ENCODE results near the gene USP25. TPM values are rescaled to one million over a fixed set of nuclear protein-coding genes. Genes with fewer than 3 reads are reported as not detected.

The USP25 gene
- total and polyA plus RNA-seq, 2 experiments from 2014 or later, result 23.5 to 39.0 TPM

DNA sequence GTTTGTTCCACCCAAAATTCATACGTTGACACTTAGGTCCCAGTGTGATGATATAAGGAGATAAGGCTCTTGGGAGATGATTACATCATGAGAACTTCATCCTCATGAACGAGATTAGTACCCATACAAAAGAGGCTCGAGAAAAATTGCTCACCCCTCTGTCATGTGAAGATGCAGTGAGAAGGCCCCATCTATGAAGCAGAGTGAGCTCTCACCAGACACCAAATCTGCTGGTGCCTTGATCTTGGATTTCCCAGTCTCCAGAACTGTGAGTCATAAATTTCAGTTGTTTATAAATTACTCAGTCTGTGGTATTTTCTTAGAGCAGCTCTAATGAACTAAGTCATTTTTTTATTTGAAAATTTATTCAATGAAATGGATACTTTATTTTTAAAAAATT lies 42.6 kb upstream of the USP25 start:
- Histone ChIP-seq H3K27me3 (no peaks in the 10 kb centered on the region), H3K9me3 (ENCODE audit: low read depth) (no peaks in the 10 kb centered on the region), H3K4me1 (ENCODE audit: low read depth) (no peaks in the 10 kb centered on the region), H3K36me3 (no peaks in the 10 kb centered on the region), H3K27ac (no peak overlapping the region), H3K4me3 (no peak overlapping the region)
- TF ChIP-seq, protein P1, sequence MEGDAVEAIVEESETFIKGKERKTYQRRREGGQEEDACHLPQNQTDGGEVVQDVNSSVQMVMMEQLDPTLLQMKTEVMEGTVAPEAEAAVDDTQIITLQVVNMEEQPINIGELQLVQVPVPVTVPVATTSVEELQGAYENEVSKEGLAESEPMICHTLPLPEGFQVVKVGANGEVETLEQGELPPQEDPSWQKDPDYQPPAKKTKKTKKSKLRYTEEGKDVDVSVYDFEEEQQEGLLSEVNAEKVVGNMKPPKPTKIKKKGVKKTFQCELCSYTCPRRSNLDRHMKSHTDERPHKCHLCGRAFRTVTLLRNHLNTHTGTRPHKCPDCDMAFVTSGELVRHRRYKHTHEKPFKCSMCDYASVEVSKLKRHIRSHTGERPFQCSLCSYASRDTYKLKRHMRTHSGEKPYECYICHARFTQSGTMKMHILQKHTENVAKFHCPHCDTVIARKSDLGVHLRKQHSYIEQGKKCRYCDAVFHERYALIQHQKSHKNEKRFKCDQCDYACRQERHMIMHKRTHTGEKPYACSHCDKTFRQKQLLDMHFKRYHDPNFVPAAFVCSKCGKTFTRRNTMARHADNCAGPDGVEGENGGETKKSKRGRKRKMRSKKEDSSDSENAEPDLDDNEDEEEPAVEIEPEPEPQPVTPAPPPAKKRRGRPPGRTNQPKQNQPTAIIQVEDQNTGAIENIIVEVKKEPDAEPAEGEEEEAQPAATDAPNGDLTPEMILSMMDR (IDR thresholded peaks at IDR 0.05; ENCODE audit: low read depth, low read length), result no peak
- DNase-seq (ENCODE audit: low read depth in 1 of 2, low spot score in 1 of 2), result no peak

DNA sequence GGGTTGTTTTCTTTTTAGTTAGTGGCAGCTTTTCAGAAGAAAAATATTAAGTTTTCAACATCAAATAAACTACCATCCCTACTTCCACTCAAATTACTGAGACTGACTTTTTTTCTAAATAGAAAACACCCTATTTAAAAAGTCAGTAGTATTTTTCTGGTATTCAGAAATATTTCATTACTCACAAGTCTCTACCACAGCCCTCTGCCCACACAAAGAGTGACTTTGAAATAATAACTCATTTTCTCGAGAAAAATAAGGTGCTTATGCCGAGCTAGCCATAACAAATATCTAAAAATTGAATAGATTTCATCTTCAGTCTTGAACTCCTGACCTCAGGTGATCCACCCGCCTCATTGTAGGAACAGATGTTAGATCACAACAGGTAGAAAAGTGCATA lies 41.8 kb upstream of the USP25 start:
- Histone ChIP-seq H3K4me1 (ENCODE audit: low read depth) (no peaks in the 10 kb centered on the region), H3K4me3 (no peak overlapping the region), H3K27ac (no peak overlapping the region), H3K36me3 (no peaks in the 10 kb centered on the region), H3K27me3 (no peaks in the 10 kb centered on the region), H3K9me3 (ENCODE audit: low read depth) (no peaks in the 10 kb centered on the region)
- no peak for DNase-seq (ENCODE audit: low read depth in 1 of 2, low spot score in 1 of 2)
- TF ChIP-seq, protein P1 (IDR thresholded peaks at IDR 0.05; ENCODE audit: low read depth, low read length), result no peak

DNA sequence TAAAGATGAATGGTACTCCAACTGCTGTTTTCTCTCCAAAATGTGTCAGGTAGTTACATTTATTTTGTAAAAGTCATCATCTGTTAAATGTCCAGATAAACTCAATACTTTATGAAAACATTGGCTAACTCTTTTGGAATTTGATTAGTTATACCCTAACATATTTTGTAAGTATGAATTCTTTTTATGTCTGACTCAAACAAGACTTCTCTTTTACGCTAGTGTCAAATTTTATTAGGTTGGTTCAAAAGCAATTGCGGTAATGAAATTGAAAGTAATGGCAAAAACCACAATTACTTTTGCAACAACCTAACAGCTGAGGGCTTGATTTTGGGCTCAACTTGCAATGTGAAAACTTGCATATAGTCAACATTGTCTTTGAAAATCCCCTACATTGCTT lies 41.0 kb upstream of the USP25 start:
- H3K27ac ChIP-seq, result no peak overlapping the region
- TF ChIP-seq, protein P1 (IDR thresholded peaks at IDR 0.05; ENCODE audit: low read depth, low read length), result no peak
- no peaks in the 10 kb centered on the region for H3K4me1 ChIP-seq (ENCODE audit: low read depth)
- no peaks in the 10 kb centered on the region for H3K27me3 ChIP-seq
- H3K36me3 ChIP-seq, result no peaks in the 10 kb centered on the region
- no peak overlapping the region for H3K4me3 ChIP-seq
- DNase-seq (ENCODE audit: low read depth in 1 of 2, low spot score in 1 of 2), result no peak
- no peaks in the 10 kb centered on the region for H3K9me3 ChIP-seq (ENCODE audit: low read depth)

DNA sequence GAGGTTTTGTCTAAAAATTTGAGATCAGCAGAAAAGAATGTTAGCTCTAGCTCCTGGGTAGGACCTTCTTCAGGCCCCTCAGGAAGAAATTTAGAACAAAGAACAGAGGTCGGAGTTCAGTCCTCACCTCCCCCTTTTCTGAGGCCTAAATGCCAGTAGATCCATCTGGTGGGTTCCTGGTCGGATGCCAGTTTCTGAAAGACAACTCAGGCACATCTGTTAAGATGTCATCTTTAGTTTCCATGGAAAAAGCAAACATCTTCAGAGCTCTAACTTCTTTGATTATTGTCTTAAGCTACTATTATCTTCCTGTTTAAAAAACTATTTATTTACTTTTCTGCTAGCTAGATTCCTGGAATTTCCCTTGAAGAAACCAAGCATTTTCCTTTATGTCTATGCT lies 37.1 kb upstream of the USP25 start:
- Histone ChIP-seq H3K4me1 (ENCODE audit: low read depth) (no peaks in the 10 kb centered on the region), H3K27ac (no peak overlapping the region), H3K4me3 (no peak overlapping the region), H3K36me3 (no peaks in the 10 kb centered on the region), H3K27me3 (no peaks in the 10 kb centered on the region), H3K9me3 (ENCODE audit: low read depth) (no peaks in the 10 kb centered on the region)
- no peak for DNase-seq (ENCODE audit: low read depth in 1 of 2, low spot score in 1 of 2)
- TF ChIP-seq, protein P1 (IDR thresholded peaks at IDR 0.05; ENCODE audit: low read depth, low read length), result no peak

DNA sequence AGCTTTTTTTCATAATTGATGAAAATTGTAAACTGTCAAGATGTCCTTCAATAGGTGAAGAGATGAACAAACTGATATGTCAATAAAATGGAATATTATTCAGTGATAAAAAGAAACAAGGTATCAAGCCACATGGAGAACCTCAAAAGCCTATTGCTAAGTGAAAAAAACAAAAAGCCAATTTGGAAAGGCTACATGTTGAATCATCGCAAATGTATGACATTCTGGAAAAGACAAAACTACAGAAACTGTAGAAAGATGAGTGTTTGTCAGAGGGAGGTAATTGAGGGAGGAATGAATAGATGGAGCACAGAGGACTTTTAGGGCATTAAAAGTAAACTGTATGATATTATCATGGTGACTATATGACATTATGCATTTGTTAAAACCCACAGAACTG lies 34.5 kb upstream of the USP25 start:
- TF ChIP-seq, protein P1 (IDR thresholded peaks at IDR 0.05; ENCODE audit: low read depth, low read length), result no peak
- H3K4me1 ChIP-seq (ENCODE audit: low read depth), result no peaks in the 10 kb centered on the region
- no peaks in the 10 kb centered on the region for H3K9me3 ChIP-seq (ENCODE audit: low read depth)
- no peaks in the 10 kb centered on the region for H3K36me3 ChIP-seq
- H3K4me3 ChIP-seq, result no peak overlapping the region
- DNase-seq (ENCODE audit: low read depth in 1 of 2, low spot score in 1 of 2), result no peak
- H3K27me3 ChIP-seq, result no peaks in the 10 kb centered on the region
- H3K27ac ChIP-seq, result no peak overlapping the region

DNA sequence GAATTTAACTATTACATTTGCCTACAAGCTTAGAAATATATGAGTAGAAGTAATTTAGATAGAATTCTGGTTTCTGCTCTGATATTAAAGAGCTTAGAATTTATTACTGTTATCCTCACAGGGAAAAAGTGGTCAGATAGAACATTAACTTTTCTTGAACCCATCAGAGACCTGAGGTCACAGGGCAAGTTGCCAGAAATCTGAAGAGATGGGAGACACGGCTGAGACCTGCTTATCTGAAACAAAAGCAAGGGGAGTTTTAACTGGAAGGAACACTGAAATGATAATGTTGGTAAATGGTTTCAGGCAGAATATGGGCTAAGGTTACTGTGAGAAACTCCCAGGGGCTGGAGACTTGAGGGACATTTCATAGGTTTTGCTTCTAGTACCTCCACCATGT lies 28.0 kb upstream of the USP25 start:
- no peaks in the 10 kb centered on the region for H3K9me3 ChIP-seq (ENCODE audit: low read depth)
- no peaks in the 10 kb centered on the region for H3K4me1 ChIP-seq (ENCODE audit: low read depth)
- H3K4me3 ChIP-seq, result no peak overlapping the region
- TF ChIP-seq, protein P1 (IDR thresholded peaks at IDR 0.05; ENCODE audit: low read depth, low read length), result no peak
- no peak for DNase-seq (ENCODE audit: low read depth in 1 of 2, low spot score in 1 of 2)
- no peak overlapping the region for H3K27ac ChIP-seq
- H3K27me3 ChIP-seq, result no peaks in the 10 kb centered on the region
- no peaks in the 10 kb centered on the region for H3K36me3 ChIP-seq
